Endothelial cell of umbilical vein (primary cell): ENCODE measurements around the gene MAST4. TPM values are rescaled to one million over a fixed set of nuclear protein-coding genes. Genes with fewer than 3 reads are reported as not detected.

Experiments used
- BruUV-seq: library from RNA; stranded (reverse); fragments of 400-500 nt; replicated peaks from 2 replicates; lab custom pipeline; 2021; lab: Mats Ljungman, UMichigan
- CTCF ChIA-PET: fragments of 300-600, 350-600 bp; sonication (Branson Sonifier 250); formaldehyde crosslinking; loops from one replicate; lab custom pipeline; 2021; ENCODE audit warnings: antibody characterized with exemption, inconsistent platforms; lab: Charles Lee
- POLR2A ChIA-PET: fragments of 300-600, 350-600 bp; sonication (Branson Sonifier 250); formaldehyde crosslinking; loops from one replicate; lab custom pipeline; 2021; ENCODE audit warnings: antibody characterized with exemption, inconsistent platforms; lab: Charles Lee
- DNase-seq: peaks from one replicate; pipeline ENCODE4 v3.0.0-alpha.2; 2011; ENCODE audit warnings: low read depth, low spot score
- FAIRE-seq: peaks from 2 replicates; lab custom pipeline; 2011; peaks lifted over from hg19 to GRCh38; lab: Jason Lieb, UNC
- H2AFZ ChIP-seq: 2 replicates; pipeline ENCODE4 v1.6.0; 2012; ENCODE audit warnings: low read depth, low read length, control low read depth, inconsistent platforms
- H3K27ac ChIP-seq: 2 replicates; pipeline ENCODE4 v1.5.1; 2011; ENCODE audit warnings: low read depth, mild to moderate bottlenecking, control low read depth, low read length, moderate library complexity; ENCODE audit not compliant: insufficient read depth
- H3K27me3 ChIP-seq, 2 experiments: 2 replicates each; pipeline versions ENCODE4 v1.6.0 to v1.6.1; 2011; ENCODE audit warnings: low read length in 2 of 2, mixed read lengths in 1 of 2; ENCODE audit not compliant: control insufficient read depth in 2 of 2, insufficient read depth in 2 of 2
- H3K36me3 ChIP-seq, 2 experiments: 2 replicates in 1 of 2; 3 replicates in 1 of 2; pipeline ENCODE4 v1.5.1; 2011; ENCODE audit warnings: low read length in 2 of 2, mild to moderate bottlenecking in 1 of 2, moderate library complexity in 1 of 2; ENCODE audit not compliant: control insufficient read depth in 2 of 2, insufficient read depth in 2 of 2; ENCODE audit errors: extremely low read depth in 1 of 2
- H3K4me1 ChIP-seq: 3 replicates; pipeline ENCODE4 v1.5.1; 2011; ENCODE audit warnings: mild to moderate bottlenecking, low read length; ENCODE audit not compliant: control insufficient read depth, insufficient read depth; ENCODE audit errors: extremely low read depth
- H3K4me2 ChIP-seq: 2 replicates; pipeline ENCODE4 v1.6.1; 2011; ENCODE audit warnings: low read length, control low read depth, mixed read lengths; ENCODE audit not compliant: insufficient read depth
- H3K4me3 ChIP-seq, 3 experiments: fragments of 200-600 bp in 1 of 3; sonication (generic), shearing (Covaris generic) in 1 of 3; replicated peaks in 1 of 3; 2 replicates each; pipeline ENCODE4 v1.5.1; 2011 to 2016; ENCODE audit warnings: control low read depth in 3 of 3, low read length in 3 of 3, mild to moderate bottlenecking in 2 of 3, inconsistent platforms in 1 of 3, low read depth in 1 of 3, moderate library complexity in 1 of 3; ENCODE audit not compliant: insufficient read depth in 1 of 3
- H3K79me2 ChIP-seq: 2 replicates; pipeline ENCODE4 v1.6.0; 2012; ENCODE audit warnings: low read length, inconsistent platforms; ENCODE audit not compliant: control insufficient read depth, insufficient read depth
- H3K9ac ChIP-seq: replicated peaks from 2 replicates; pipeline ENCODE3; 2011; ENCODE audit warnings: low read length, control low read depth; ENCODE audit not compliant: insufficient read depth; ENCODE audit errors: extremely low read depth
- H3K9me1 ChIP-seq: replicated peaks from 3 replicates; pipeline ENCODE4 v1.6.0; 2011; ENCODE audit warnings: mild to moderate bottlenecking, low read length; ENCODE audit not compliant: control insufficient read depth, insufficient read depth; ENCODE audit errors: extremely low read depth
- H3K9me3 ChIP-seq: replicated peaks from 2 replicates; pipeline ENCODE4 v1.5.1; 2012; ENCODE audit warnings: low read length, inconsistent platforms; ENCODE audit not compliant: control insufficient read depth, insufficient read depth
- H4K20me1 ChIP-seq: replicated peaks from 2 replicates; pipeline ENCODE3; 2011; ENCODE audit warnings: mild to moderate bottlenecking, low read length; ENCODE audit not compliant: control insufficient read depth, insufficient read depth; ENCODE audit errors: extremely low read depth
- EZH2 ChIP-seq: IDR thresholded peaks from 2 replicates; pipeline ENCODE4 v1.6.1; 2012; ENCODE audit warnings: borderline replicate concordance, low read depth, mild to moderate bottlenecking, moderate library complexity, low read length, inconsistent platforms; ENCODE audit not compliant: severe bottlenecking
- FOS ChIP-seq: IDR thresholded peaks from 2 replicates; pipeline ENCODE4 v1.6.1; 2011; ENCODE audit warnings: mild to moderate bottlenecking, low read length, moderate library complexity, borderline replicate concordance; ENCODE audit not compliant: insufficient read depth
- GATA2 ChIP-seq: IDR thresholded peaks from 2 replicates; pipeline ENCODE4 v1.7.0; 2011; ENCODE audit warnings: low read depth, mild to moderate bottlenecking, moderate library complexity, mixed read lengths, low read length; ENCODE audit not compliant: insufficient read length, insufficient read depth
- POLR2A ChIP-seq: IDR thresholded peaks from 2 replicates; pipeline ENCODE4 v1.6.1; 2012; ENCODE audit warnings: low read depth, mild to moderate bottlenecking, control low read depth, low read length
- POLR2AphosphoS5 ChIP-seq: IDR thresholded peaks from 2 replicates; pipeline ENCODE4 v1.6.1; 2012; ENCODE audit warnings: low read depth, mild to moderate bottlenecking, control low read depth, low read length, moderate library complexity; ENCODE audit not compliant: insufficient read depth
- dilution Hi-C: fragments of 300-500 bp; cut with MboI; formaldehyde crosslinking; loops from one replicate; pipeline ENCODE4 v1.15.0; 2019; ENCODE audit warnings: low sequenced_read_pairs; ENCODE audit not compliant: extremely low pct_ligation_motif_present
- intact Hi-C: fragments of 100-400 bp; cut with micrococcal nuclease; formaldehyde crosslinking; loops from one replicate; pipeline ENCODE4 v1.10.0; 2022
- polyA plus RNA-seq, 4 experiments: library from polyadenylated mRNA; depleted of rRNA in 3 of 4; stranded (reverse) in 3 of 4; unstranded in 1 of 4; fragments of >200 nt; gene quantifications; 2 replicates each; pipeline versions ENCODE4 v1.2.1 to v1.2.3, GENCODE V29; 2011 to 2012; ENCODE audit warnings: missing spikeins in 1 of 4
- total RNA-seq: library from RNA; stranded (reverse); gene quantifications from 2 replicates; pipeline ENCODE4 v1.2.3, GENCODE V29; 2021
- TF ChIP-seq, protein P1 (sequence below): IDR thresholded peaks from 2 replicates; pipeline ENCODE4 v1.6.1; 2011; ENCODE audit not compliant: insufficient read depth, insufficient read length

MAST4 gene
- total and polyA plus RNA-seq, 2 donors (not counting 3 experiments of a cell fraction or from before 2014, with no cell fraction given): 40.2 to 116 TPM

DNA sequence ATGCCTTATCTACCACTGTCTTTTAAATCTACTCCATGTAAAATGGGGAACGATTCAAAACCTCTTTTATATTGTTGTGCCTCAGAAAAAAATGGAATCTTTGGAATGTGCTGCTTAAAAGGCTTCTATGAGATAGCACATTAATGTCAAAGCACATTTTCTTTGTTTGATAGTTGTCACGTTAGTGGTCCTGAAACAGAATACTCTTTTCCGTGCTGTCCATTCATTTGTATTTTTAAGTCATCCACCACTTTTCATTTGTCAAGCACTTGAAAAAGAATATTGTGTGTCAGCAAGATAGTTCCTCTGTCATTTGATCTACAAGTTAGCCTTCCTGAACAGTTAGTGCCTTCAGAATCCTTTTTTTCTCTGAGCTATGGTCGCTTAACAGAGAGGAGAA lies 246.9 kb downstream of the MAST4 start:
- Histone ChIP-seq H3K9me3 (no peaks in the 10 kb centered on the region), H3K36me3 (no peaks in the 10 kb centered on the region), H3K9me1 (no peaks in the 10 kb centered on the region), H3K4me2 (peak overlapping the region; percentile 53), H3K9ac (peak overlapping the region; percentile 48), H3K4me1 (peaks cover 33% of the 10 kb centered on the region), H3K27me3 (no peaks in the 10 kb centered on the region), H3K4me3 (no peak overlapping the region), H3K27ac (peak overlapping the region; percentile 84), H4K20me1 (no peaks in the 10 kb centered on the region), H3K79me2 (peaks cover 38% of the 10 kb centered on the region), H2AFZ (no peak overlapping the region)
- TF ChIP-seq POLR2AphosphoS5 (no peak), EZH2 (no peak), FOS (no peak), POLR2A (no peak), GATA2 (no peak)
- TF ChIP-seq, protein P1, sequence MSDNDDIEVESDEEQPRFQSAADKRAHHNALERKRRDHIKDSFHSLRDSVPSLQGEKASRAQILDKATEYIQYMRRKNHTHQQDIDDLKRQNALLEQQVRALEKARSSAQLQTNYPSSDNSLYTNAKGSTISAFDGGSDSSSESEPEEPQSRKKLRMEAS: no peak
- intact Hi-C loops: loop anchor here (1.0 to 10.0 kb wide), 3 partner anchors 13 to 1368 kb away; no protein-coding TSS in a partner anchor
- peak; percentile 52 for DNase-seq
- ChIA-PET CTCF (interaction anchor here (1.2 to 5.9 kb wide), 7 partner anchors 8 to 323 kb away, joined by 3 to 63 read pairs (median 5); no protein-coding TSS in a partner anchor), POLR2A (interaction anchor here (5.7 kb wide), 1 partner anchor 13 kb away, joined by 76 read pairs; no protein-coding TSS in a partner anchor)
- FAIRE-seq: peak; percentile 63
- BruUV-seq: no TSS peak
- dilution Hi-C loops: no loop called here
